ENCODE results near the gene HK1.

HK1 gene

GRCh38 chr10:69403519-69403918 is 125.2 kb downstream of the HK1 start:
- DNase-seq (ENCODE audit: low spot score) = no peak

GRCh38 chr10:69404786-69405185 is 126.5 kb downstream of the HK1 start:
- no peak for DNase-seq (ENCODE audit: low spot score)

- no peak for DNase-seq (ENCODE audit: low spot score)
Observed at GRCh38 chr10:69405221-69405620, 126.9 kb downstream of the HK1 start.

GRCh38 chr10:69406302-69406811 is 128.1 kb downstream of the HK1 start:
- DNase-seq (ENCODE audit: low spot score) = no peak

- DNase-seq (ENCODE audit: low spot score) = no peak
Observed at GRCh38 chr10:69406816-69407580, 128.7 kb downstream of the HK1 start.

- DNase-seq (ENCODE audit: low spot score) = peak; percentile 30
Observed at GRCh38 chr10:69407621-69408301, 129.5 kb downstream of the HK1 start.

GRCh38 chr10:69408318-69409175 is 130.3 kb downstream of the HK1 start:
- DNase-seq (ENCODE audit: low spot score) = peak; percentile 92

GRCh38 chr10:69409176-69409495 is 130.8 kb downstream of the HK1 start:
- no peak for DNase-seq (ENCODE audit: low spot score)

GRCh38 chr10:69409968-69410367 is 131.7 kb downstream of the HK1 start:
- no peak for DNase-seq (ENCODE audit: low spot score)

- no peak for DNase-seq (ENCODE audit: low spot score)
Observed at GRCh38 chr10:69410487-69410886, 132.2 kb downstream of the HK1 start.

- DNase-seq (ENCODE audit: low spot score) = no peak
Observed at GRCh38 chr10:69411476-69411875, 133.2 kb downstream of the HK1 start.

GRCh38 chr10:69412232-69412790 is 134.0 kb downstream of the HK1 start:
- DNase-seq (ENCODE audit: low spot score) = no peak

GRCh38 chr10:69413221-69413865 is 135.0 kb downstream of the HK1 start:
- peak; percentile 43 for DNase-seq (ENCODE audit: low spot score)

GRCh38 chr10:69414036-69415018 is 136.0 kb downstream of the HK1 start:
- no peak for DNase-seq (ENCODE audit: low spot score)

GRCh38 chr10:69415049-69415448 is 136.8 kb downstream of the HK1 start:
- no peak for DNase-seq (ENCODE audit: low spot score)

- no peak for DNase-seq (ENCODE audit: low spot score)
Observed at GRCh38 chr10:69415951-69416350, 137.7 kb downstream of the HK1 start.

GRCh38 chr10:69416695-69417094 is 138.4 kb downstream of the HK1 start, which contains the start of gene TACR2:
TSS of gene TACR2 (minus strand) at chr10:69416918. CDS start at chr10:69416323, 595 bp downstream.
- DNase-seq (ENCODE audit: low spot score) = no peak

GRCh38 chr10:69417542-69417941 is 139.2 kb downstream of the HK1 start:
- DNase-seq (ENCODE audit: low spot score) = no peak

GRCh38 chr10:69418052-69418752 is 139.9 kb downstream of the HK1 start:
- no peak for DNase-seq (ENCODE audit: low spot score)

Measured in activated CD4-positive, alpha-beta T cell treated with anti-CD3 and anti-CD28 coated beads, Interleukin-2, Interleukin-4, amounts not matched to agents 100 ng/mL and 50 ng/mL, durations not matched to agents 16 hours and 8 hours (primary cell).